Measurements from ENCODE around the gene HDAC11.

DNA sequence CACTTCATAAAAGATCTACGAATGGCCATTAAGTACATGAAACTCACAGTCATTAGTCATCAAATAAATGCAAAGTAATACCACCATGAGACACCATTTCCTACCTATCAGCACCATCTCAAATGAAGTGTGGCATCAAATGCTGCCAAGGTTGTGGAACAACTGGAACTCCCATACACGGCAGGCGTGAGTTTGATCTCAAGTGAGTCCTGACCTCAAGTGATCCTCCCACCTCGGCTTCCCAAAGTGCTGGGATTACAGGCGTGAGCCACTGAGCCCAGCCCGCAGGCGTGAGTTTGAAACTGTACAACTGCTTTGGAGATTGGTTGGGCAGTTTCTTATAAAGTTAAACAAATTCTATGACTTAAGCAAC is 28.8 kb upstream of the HDAC11 start:
- TF ChIP-seq GABPA (tag; conservative IDR thresholded peaks at IDR 0.05; ENCODE audit: low read depth) (0 out of 2 replicates have a peak, but pooled peaks have one; percentile 77), HDAC2 (IDR thresholded peaks at IDR 0.05) (no peak)
- TF ChIP-seq, protein P1, sequence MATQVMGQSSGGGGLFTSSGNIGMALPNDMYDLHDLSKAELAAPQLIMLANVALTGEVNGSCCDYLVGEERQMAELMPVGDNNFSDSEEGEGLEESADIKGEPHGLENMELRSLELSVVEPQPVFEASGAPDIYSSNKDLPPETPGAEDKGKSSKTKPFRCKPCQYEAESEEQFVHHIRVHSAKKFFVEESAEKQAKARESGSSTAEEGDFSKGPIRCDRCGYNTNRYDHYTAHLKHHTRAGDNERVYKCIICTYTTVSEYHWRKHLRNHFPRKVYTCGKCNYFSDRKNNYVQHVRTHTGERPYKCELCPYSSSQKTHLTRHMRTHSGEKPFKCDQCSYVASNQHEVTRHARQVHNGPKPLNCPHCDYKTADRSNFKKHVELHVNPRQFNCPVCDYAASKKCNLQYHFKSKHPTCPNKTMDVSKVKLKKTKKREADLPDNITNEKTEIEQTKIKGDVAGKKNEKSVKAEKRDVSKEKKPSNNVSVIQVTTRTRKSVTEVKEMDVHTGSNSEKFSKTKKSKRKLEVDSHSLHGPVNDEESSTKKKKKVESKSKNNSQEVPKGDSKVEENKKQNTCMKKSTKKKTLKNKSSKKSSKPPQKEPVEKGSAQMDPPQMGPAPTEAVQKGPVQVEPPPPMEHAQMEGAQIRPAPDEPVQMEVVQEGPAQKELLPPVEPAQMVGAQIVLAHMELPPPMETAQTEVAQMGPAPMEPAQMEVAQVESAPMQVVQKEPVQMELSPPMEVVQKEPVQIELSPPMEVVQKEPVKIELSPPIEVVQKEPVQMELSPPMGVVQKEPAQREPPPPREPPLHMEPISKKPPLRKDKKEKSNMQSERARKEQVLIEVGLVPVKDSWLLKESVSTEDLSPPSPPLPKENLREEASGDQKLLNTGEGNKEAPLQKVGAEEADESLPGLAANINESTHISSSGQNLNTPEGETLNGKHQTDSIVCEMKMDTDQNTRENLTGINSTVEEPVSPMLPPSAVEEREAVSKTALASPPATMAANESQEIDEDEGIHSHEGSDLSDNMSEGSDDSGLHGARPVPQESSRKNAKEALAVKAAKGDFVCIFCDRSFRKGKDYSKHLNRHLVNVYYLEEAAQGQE (IDR thresholded peaks at IDR 0.05; ENCODE audit: borderline replicate concordance): 0 out of 2 replicates have a peak, but pooled peaks have one; percentile 12
- TF ChIP-seq, protein P1 (CRISPR knock-in tag; IDR thresholded peaks at IDR 0.05; ENCODE audit: low read depth): no peak

Data from K562 (cell line).